GM19351 (cell line): ENCODE data around the gene OR2T34.
"Not testable (repeated sequence)": the region's sequence is repeated elsewhere in the genome, so short reads cannot be mapped to it uniquely, and the experiment has no call there.

Experiments
- ATAC-seq: cut with Tn5 transposase; IDR thresholded peaks from one replicate; pipeline ENCODE4 v1.9.1; 2021; ENCODE audit warnings: mild to moderate bottlenecking, moderate library complexity; ENCODE audit not compliant: unreplicated experiment

The OR2T34 gene

DNA sequence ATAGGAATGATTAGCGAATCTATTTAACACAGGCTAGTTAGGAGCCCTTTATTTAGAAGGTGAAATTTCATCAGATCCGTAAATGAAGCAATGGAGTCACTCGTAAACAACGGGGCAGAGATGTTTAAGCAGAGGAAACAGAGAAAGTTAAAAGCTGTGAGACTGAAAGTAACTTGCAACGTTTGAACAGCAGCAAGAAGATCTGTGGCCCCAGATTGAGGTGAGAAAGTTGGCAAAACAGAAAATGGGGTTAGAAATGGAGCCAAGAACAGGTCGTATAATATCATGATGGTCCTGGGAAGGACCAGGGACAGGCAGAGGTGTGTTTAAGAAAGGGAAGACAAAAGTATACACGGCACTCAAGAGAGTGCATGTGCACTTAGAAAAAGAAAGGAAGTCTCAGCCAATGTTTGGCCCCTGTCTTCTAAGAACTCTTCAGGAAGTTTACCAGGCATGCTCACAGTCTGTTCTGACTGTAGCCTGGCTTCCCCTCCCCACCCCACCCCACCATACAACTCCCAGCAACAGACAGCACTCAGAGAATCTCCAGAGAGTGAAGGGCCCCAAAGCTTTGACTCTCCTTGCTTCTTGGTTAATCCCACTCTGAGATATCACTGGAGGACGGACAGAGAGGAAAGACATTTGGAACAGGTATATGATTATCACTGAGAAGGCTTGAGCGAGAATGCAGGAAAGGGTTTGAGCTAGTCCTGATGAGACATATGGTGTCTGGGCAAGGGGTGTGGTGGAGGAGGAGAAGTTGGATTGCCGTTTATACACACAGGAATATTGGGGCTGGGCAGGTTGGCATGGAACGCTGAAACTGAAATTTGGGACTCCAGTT, 8.8 kb downstream of the OR2T34 start:
- peak; percentile 72 for ATAC-seq

- ATAC-seq, result not testable (repeated sequence)
Measured at GRCh38 chr1:248562672-248563071, 11.9 kb downstream of the OR2T34 start, which contains the start of gene OR2T29. OR2T29 (minus strand) TSS chr1:248562772; CDS start chr1:248559491, 3,281 bp downstream.

DNA sequence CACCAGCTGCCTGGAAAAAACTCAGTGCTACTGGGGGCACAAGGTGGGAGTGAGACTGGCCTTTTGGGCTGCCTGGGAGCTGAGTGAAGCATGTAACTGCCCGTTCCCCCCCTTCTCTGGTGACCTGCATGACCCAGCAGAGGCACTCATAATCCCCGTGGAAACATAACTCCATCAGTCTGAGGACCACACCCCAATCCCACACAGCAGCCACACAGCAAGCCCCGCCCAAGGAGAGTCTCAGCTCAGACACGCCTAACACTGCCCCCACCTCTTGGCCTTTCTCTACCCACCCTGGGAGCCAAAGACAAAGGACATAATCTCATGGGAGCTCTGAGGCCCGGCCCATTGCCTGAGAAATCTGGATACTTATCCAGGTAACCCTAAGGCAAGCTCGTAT, 23.5 kb downstream of the OR2T34 start:
- not testable (repeated sequence) for ATAC-seq

- ATAC-seq, result not testable (repeated sequence)
Measured at GRCh38 chr1:248547383-248547782, 27.2 kb downstream of the OR2T34 start.

GRCh38 chr1:248537449-248537848, 37.1 kb downstream of the OR2T34 start:
- ATAC-seq, result peak; percentile 78
